HG03064 (cell line): ENCODE results near the gene UBE4B.

Experiments
- ATAC-seq: cut with Tn5 transposase; IDR thresholded peaks from one replicate; pipeline ENCODE4 v1.9.1; 2021; ENCODE audit warnings: low read depth; ENCODE audit not compliant: unreplicated experiment

The UBE4B gene

DNA sequence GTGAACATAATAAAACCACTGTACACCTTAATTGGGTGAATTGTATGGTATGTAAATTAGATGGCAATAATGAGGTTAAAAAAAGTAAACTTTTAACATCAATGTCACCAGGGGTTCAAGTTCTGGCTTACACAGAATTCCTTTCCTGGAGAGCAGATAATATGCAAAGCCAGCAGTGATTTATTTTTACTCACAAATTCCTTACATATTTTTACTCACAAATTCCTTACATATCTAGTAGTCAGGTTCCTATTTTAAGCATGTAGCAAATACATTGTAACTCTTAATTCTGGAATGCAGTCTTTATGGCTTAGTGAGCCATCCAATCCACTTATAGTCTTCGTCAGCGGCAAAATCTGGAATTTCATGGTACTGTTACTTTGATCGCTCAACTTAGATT is 1.3 kb upstream of the UBE4B start:
- ATAC-seq = no peak

GRCh38 chr1:10033359-10033845 is 644 bp downstream of the UBE4B start:
- peak; percentile 13 for ATAC-seq

GRCh38 chr1:10042746-10043145 is 10.0 kb downstream of the UBE4B start:
- no peak for ATAC-seq

DNA sequence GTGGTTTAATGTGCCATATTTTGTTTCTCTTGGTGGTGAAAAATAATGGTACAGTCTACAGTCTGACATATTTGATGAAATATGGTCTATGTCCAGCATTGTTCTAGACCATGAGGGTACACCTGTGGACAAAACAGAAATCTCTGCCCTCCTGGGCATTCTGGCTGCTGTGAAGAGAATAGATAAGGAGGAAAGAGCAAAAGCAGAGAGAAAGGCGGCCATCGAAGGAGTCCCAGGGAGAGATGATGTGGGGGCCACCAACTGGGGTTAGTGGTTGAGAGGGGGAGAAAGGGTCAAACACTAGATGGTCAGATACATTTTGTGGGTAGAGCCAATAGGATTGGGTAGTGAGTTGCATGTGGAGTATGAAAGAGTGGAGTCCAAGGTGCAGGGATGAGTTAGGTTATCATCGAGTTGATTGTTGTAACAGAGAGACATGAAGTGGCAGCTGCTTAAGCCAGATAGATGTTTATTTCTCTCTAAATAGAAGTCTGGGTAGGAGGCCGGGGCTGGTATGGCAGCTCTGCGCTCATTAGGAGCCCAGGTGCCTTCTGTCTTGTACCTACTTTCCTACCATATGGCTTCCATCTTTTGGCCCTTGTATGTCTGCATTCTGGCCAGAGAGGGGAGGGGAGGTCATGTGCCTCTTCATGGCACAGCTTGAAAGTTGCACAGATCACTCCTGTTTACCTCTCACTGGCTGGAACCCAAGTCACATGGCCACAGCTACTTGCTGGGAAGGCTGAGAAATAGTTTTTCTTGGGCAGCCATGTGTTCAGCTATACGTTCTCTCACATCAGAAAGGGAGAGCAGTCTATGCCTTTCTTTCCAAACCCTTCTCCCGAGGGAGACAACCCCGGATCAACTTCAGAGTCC is 13.0 kb downstream of the UBE4B start:
- ATAC-seq = no peak

- ATAC-seq = no peak
Observed at GRCh38 chr1:10046356-10047085, 13.8 kb downstream of the UBE4B start.

GRCh38 chr1:10048601-10049000 is 15.8 kb downstream of the UBE4B start:
- no peak for ATAC-seq

DNA sequence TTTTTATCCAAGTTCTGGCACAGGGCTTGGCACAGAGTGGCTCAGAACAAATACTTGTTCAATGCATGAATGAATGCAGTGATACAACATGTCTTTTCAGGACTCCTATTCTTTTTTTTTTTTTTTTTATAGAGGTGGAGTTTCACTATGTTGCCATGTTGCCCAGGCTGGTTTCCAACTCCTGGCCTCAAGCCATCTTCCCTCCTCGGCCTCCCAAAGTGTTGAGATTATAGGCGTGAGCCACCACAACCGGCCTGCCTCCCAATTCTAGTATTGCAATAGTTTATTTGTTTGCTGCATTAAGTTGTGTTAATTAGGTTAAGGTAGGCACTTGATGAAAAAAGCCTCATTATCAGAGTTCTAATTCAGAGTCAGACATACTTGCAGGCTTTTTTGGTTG is 17.9 kb downstream of the UBE4B start:
- ATAC-seq = no peak

GRCh38 chr1:10051656-10052055 is 18.9 kb downstream of the UBE4B start:
- no peak for ATAC-seq

GRCh38 chr1:10052347-10052746 is 19.6 kb downstream of the UBE4B start:
- ATAC-seq = no peak

GRCh38 chr1:10054465-10054864 is 21.7 kb downstream of the UBE4B start:
- no peak for ATAC-seq

DNA sequence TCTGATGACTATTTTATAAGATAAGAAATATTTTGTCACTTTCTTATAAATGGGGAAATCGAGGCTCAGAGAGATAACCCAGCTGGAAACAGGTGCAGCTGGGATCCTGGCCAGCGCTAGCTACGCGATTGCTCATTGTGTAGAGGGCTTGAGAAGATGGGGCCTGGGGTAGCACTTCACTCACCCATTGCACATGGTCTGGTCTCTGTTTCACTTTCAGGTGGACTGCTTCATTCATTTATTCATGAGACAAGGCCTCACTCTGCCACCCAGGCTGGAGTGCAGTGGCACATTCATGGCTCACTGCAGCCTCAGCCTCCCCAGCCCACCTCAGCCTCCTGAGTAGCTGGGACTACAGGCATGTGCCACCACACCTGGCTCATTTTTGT is 23.8 kb downstream of the UBE4B start:
- no peak for ATAC-seq

DNA sequence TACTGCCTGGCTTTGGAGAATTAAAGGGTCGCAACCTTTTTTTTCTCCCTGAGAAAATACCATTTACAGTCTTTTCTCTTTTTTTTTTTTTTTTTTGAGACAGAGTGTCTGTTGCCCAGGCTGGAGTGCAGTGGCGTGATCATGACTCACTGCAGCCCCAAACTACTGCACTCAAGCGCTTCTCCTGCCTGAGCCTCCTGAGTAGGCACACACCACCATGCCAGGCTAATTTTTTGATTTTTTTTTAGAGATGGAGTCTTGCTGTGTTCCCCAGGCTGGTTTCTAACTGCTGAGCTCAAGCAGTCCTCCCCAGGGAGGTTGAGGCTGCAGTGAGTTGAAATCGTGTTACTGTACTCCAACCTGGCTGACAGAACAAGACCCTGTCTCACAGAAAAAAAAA is 24.6 kb downstream of the UBE4B start:
- no peak for ATAC-seq

DNA sequence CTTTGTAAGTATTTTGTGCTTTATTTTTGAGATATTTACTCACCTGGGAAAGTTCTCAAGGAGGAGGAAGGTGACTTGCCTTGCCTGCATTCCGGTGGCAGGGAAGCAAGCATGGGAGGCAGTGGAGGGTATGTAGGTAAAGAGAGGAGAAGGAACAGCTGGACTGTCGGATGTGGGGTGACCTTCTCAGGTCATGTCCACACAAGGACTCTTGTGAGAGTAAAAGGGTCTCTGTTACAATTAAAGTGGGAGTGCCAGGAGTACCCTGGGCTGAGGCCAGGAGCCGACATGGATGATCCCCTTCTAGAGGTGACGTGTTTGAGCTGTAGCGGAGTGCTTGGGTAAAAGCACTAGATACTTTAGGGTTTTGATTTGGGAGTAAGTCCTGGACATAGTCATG is 25.0 kb downstream of the UBE4B start:
- ATAC-seq = no peak

GRCh38 chr1:10059342-10059718 is 26.6 kb downstream of the UBE4B start:
- ATAC-seq = no peak

GRCh38 chr1:10060311-10061100 is 27.7 kb downstream of the UBE4B start:
- ATAC-seq = no peak

DNA sequence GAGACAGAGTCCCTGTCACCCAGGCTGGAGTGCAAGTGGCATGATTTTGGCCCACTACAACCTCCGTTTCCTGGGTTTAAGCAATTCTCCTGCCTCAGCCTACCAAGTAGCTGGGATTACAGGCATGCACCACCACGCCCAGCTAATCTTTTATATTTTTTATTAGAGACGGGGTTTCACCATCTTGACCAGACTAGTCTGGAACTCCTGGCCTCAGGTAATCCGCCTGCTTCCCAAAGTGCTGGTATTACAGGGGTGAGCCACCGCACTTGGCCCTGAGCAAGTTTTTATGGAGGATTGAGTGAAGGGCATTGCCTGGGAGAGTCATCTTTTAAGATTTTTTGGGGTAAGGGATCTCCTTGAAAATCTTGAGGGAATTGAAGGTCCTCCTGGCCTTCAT is 28.5 kb downstream of the UBE4B start:
- ATAC-seq = no peak

GRCh38 chr1:10063878-10064277 is 31.1 kb downstream of the UBE4B start:
- ATAC-seq = no peak

DNA sequence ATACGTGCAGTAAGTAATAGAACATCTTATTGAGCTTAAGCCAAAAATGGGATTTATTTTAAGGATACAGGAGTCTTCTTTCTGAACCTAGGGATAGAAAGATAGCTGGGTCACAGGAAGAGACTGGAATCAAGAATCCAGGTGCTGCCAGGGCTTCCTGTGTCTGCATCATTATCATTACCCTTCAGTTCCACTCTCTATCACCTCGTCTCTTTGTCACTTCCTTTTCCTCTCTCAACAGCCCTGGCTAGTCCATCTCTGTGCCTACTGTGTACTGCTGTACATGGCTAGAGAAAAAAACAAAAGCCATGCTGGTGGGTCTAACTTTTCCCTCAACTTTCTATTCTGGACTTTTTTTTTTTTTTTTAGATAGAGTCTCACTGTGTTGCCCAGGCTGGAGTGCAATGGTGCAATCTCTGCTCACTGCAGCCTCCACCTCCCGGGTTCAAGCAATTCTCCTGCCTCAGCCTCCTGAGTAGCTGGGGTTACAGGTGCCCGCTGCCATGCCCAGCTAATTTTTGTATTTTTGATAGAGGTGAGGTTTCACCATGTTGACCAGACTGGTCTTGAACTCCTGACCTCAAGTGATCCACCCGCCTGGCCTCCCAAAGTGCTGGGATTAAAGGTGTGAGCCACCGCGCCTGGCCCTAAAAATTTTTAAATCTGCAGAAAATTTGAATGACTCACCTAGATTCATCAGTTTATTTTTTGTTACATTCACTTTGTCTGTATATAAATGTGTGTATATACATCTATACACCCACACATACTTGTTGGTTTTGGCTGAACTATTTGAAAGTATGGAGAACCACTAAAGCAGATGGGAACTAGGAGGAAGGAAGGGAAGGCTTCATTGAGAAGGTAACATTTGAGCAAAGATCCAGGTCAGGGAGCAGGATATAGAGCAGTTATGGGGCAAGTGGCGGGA is 31.9 kb downstream of the UBE4B start:
- no peak for ATAC-seq

- ATAC-seq = no peak
Observed at GRCh38 chr1:10065344-10065685, 32.6 kb downstream of the UBE4B start.

GRCh38 chr1:10065760-10066159 is 33.0 kb downstream of the UBE4B start:
- no peak for ATAC-seq
